HG02678 (cell line): ENCODE results near the gene ABHD17A.
A peak's percentile ranks its signal among the peaks of the same experiment; 100 is the strongest.

ENCODE experiments used
- ATAC-seq: cut with Tn5 transposase; IDR thresholded peaks from one replicate; pipeline ENCODE4 v1.9.1; 2021; ENCODE audit warnings: mild to moderate bottlenecking, moderate library complexity; ENCODE audit not compliant: unreplicated experiment

ABHD17A gene

DNA sequence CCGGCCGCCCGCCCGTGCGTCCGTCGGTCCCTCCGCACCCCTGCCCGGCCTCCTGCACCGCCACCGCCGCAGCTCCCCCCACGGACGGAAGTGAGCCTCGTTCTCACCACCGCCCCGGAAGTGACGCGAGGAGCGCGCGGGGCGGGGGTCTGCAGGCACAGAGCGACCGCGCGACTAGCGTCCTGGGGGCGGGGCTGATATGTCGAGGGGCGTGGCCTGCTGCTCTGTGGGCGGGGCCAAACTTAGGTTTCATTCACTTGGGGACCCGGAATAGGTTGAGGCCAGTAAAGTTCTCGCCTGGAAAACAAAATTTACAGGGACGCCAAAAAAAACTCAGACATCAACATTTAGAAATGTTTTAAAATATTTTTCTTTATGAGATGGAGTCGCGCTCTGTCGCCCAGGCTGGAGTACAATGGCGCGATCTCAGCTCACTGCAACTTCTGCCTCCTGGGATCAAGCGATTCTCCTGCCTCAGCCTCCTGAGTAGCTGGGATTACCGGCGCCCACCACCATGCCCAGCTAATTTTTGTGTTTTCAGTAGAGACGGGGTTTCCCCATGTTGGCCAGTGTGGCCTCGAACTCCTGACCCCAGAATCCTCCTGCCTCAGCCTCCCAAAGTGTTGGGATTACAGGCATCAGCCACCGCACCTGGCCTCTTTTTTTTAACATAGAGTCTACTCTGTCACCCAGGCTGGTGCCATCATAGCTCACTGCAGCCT lies at the start of gene ABHD17A:
TSS of gene ABHD17A (minus strand) at position 99 of the 722 bp plus-strand sequence. CDS start 3,930 bp downstream, outside the sequence.
- ATAC-seq = peak; percentile 92

DNA sequence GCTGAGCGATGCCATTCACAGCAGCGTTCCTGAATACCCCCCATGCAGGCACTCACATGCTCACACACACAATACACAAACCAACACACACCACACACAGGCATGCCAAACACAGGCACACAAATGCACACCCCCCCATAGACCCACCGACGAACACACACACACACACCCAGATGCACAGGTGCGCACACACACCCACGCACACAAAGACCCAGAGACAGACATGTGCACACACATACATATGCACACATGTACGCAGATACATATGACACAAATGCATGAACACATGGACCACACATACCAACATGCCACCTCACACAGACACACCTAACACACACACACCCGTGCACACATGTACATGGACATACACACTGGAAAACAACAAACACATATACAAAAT lies 48.6 kb upstream of the ABHD17A start:
- no peak for ATAC-seq

GRCh38 chr19:1933244-1933643 lies 47.9 kb upstream of the ABHD17A start:
- no peak for ATAC-seq

GRCh38 chr19:1932395-1932794 lies 47.1 kb upstream of the ABHD17A start:
- ATAC-seq = no peak

DNA sequence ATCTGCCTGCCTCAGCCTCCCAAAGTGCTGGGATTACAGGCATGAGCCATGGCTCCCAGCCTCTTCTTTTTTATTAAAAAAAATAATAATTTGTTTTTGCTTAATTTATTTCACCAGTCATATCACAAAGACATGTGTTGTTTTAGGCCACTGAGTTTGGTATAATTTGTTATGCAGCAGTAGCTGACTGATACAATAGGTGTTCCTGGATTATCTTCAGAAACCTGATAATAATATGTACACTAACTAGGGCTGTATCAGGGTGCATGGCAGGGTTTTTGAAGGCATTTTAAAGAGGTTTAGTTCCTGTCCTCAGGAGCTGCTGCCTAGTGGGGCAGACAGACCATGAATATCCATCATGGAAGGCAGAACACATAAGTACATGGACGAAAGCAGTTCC lies 46.1 kb upstream of the ABHD17A start:
- no peak for ATAC-seq

GRCh38 chr19:1929021-1929742 lies 43.9 kb upstream of the ABHD17A start:
- ATAC-seq = peak; percentile 55

- no peak for ATAC-seq
Observed at GRCh38 chr19:1925544-1925943, 40.2 kb upstream of the ABHD17A start.

GRCh38 chr19:1924320-1924961 lies 39.1 kb upstream of the ABHD17A start:
- ATAC-seq = no peak

DNA sequence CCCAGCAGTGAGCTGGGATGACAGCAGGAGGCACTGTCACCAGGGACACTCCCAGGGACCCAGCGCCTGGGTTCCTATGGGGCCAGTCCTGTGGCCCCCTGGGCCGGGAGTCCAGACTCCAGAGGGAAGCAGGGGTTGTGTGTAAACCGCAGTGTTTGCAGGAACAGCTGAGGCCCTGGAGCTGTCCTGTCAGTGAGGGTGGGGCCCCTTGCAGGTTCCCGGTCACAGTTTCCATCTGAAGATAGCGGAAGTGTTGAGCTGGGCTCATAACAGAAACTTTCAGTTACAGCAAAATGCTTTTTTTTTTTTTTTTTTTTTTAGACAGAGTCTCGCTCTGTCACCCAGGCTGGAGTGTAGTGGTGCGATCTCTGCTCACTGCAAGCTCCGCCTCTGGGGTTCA lies 38.0 kb upstream of the ABHD17A start:
- ATAC-seq = no peak

GRCh38 chr19:1922803-1923202 lies 37.5 kb upstream of the ABHD17A start:
- no peak for ATAC-seq

- no peak for ATAC-seq
Observed at GRCh38 chr19:1921825-1922224, 36.5 kb upstream of the ABHD17A start.

- no peak for ATAC-seq
Observed at GRCh38 chr19:1921326-1921725, 36.0 kb upstream of the ABHD17A start.

GRCh38 chr19:1920644-1921043 lies 35.3 kb upstream of the ABHD17A start:
- no peak for ATAC-seq

- no peak for ATAC-seq
Observed at GRCh38 chr19:1918975-1919374, 33.7 kb upstream of the ABHD17A start.

DNA sequence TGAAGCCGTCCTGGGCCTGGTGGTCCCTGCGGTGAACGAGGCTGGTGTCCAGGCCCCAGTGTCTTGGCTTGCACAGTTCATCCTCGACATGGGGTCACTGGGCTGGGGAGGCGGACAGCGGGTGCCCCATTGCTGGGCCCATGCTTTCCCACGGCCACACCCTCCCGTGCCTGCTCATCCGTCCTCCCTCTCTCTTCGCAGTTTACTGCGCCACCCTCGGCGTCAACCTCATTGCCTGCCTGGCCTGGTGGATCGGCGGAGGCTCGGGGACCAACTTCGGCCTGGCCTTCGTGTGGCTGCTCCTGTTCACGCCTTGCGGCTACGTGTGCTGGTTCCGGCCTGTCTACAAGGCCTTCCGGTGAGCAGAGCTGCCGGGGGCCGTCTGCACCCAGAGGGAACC lies 32.6 kb upstream of the ABHD17A start:
- no peak for ATAC-seq

DNA sequence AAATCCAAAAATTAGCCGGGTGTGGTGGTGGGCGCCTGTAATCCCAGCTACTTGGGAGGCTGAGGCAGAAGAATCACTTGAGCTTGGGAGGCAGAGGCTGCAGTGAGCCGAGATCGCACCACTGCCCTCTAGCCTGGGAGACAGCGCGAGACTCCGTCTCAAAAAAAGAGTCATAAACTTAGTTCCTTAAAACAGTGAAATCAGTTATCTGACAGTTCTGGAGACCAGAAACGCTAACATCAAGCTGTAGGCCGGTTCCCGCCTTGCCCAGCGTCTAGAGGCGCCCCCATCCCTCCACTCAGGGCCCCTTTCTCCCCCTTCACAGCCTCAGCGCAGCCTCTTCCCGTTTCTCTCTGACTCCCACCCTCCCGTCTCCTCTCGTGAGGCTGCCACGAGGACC lies 31.9 kb upstream of the ABHD17A start:
- no peak for ATAC-seq

DNA sequence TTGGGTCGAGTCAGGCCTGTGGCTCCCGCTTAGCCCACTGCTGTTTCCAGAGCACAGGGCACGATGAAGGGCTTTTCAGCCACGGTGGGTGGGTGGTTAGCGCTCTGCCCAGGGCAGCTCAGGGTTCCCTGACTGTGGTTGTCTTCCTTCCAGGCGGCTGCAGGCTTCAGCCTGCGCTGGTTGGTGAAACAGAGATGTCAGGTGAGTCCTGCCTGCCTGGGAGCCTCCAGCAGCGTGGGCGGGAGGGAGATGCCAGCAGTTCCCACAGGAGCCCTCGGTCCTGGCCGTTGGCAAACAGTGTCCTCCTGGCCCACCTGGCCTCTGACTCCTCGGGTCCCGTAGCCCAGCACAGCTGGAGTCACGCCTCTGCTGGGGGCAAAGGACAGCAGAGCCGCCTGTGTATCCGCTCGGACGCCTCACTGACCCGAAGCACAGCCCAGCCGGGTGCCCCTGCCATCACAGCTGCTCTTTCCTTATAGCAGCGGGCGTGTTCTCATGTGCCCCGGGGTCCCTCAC lies 29.6 kb upstream of the ABHD17A start:
- ATAC-seq = no peak

GRCh38 chr19:1913781-1914577 lies 28.7 kb upstream of the ABHD17A start:
- ATAC-seq = no peak

- no peak for ATAC-seq
Observed at GRCh38 chr19:1912760-1913505, 27.6 kb upstream of the ABHD17A start.

DNA sequence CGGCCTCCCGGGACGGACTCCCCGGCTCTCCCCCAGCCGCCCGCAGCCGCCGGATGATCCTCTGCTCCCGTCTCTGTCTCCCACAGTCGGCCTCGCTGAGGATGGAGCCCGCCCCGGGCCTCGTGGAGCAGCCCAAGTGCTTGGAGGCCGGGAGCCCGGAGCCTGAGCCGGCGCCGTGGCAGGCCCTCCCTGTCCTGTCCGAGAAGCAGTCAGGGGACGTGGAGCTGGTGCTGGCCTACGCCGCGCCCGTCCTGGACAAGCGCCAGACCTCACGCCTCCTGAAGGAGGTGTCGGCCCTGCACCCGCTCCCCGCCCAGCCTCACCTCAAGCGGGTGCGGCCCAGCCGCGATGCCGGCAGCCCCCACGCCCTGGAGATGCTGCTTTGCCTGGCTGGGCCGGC lies 26.7 kb upstream of the ABHD17A start:
- ATAC-seq = no peak
